Umbilical cord (tissue), 2 donors: ENCODE data around the gene SLX9. TPM values are rescaled to one million over a fixed set of nuclear protein-coding genes. Genes with fewer than 3 reads are reported as not detected.

Experiments
- DNase-seq: peaks from one replicate; pipeline ENCODE4 v3.0.0-alpha.2; 2015; ENCODE audit warnings: low spot score
- total RNA-seq: library from RNA; depleted of rRNA; stranded (reverse); fragments of >200 nt; gene quantifications from one replicate; pipeline ENCODE4 v1.2.3, GENCODE V29; 2014; ENCODE audit warnings: low replicate concordance; ENCODE audit not compliant: insufficient read depth

SLX9 gene
- total RNA-seq = 32.0 TPM

- peak; percentile 73 for DNase-seq
Measured at GRCh38 chr21:44939532-44940115, at the start of gene SLX9. Gene SLX9 (plus strand): TSS chr21:44940029. CDS start chr21:44940058, 29 bp downstream.

- DNase-seq = no peak
Measured at GRCh38 chr21:44890338-44890931, 49.4 kb upstream of the SLX9 start.

- no peak for DNase-seq
Measured at GRCh38 chr21:44890961-44891541, 48.8 kb upstream of the SLX9 start.

- DNase-seq = no peak
Measured at GRCh38 chr21:44891631-44892031, 48.2 kb upstream of the SLX9 start.

- no peak for DNase-seq
Measured at GRCh38 chr21:44892095-44892494, 47.7 kb upstream of the SLX9 start.

- peak; percentile 43 for DNase-seq
Measured at GRCh38 chr21:44892536-44893277, 47.1 kb upstream of the SLX9 start.

- no peak for DNase-seq
Measured at GRCh38 chr21:44893278-44893556, 46.6 kb upstream of the SLX9 start.

GRCh38 chr21:44893948-44894656, 45.7 kb upstream of the SLX9 start:
- DNase-seq = no peak

GRCh38 chr21:44894687-44895302, 45.0 kb upstream of the SLX9 start:
- DNase-seq = no peak

- DNase-seq = no peak
Measured at GRCh38 chr21:44895859-44896258, 44.0 kb upstream of the SLX9 start.

- no peak for DNase-seq
Measured at GRCh38 chr21:44896561-44897286, 43.1 kb upstream of the SLX9 start.

- no peak for DNase-seq
Measured at GRCh38 chr21:44897326-44898010, 42.4 kb upstream of the SLX9 start.

- no peak for DNase-seq
Measured at GRCh38 chr21:44898011-44898488, 41.8 kb upstream of the SLX9 start.

- DNase-seq = no peak
Measured at GRCh38 chr21:44898851-44899767, 40.7 kb upstream of the SLX9 start.

- DNase-seq = no peak
Measured at GRCh38 chr21:44899768-44900558, 39.9 kb upstream of the SLX9 start.

- DNase-seq = no peak
Measured at GRCh38 chr21:44900559-44901251, 39.1 kb upstream of the SLX9 start.

- DNase-seq = no peak
Measured at GRCh38 chr21:44901391-44902074, 38.3 kb upstream of the SLX9 start.
